8988T (cell line): ENCODE measurements around the gene MARK1.

ENCODE experiments used
- DNase-seq: peaks from one replicate; pipeline ENCODE4 v3.0.0; 2011

MARK1 gene

DNA sequence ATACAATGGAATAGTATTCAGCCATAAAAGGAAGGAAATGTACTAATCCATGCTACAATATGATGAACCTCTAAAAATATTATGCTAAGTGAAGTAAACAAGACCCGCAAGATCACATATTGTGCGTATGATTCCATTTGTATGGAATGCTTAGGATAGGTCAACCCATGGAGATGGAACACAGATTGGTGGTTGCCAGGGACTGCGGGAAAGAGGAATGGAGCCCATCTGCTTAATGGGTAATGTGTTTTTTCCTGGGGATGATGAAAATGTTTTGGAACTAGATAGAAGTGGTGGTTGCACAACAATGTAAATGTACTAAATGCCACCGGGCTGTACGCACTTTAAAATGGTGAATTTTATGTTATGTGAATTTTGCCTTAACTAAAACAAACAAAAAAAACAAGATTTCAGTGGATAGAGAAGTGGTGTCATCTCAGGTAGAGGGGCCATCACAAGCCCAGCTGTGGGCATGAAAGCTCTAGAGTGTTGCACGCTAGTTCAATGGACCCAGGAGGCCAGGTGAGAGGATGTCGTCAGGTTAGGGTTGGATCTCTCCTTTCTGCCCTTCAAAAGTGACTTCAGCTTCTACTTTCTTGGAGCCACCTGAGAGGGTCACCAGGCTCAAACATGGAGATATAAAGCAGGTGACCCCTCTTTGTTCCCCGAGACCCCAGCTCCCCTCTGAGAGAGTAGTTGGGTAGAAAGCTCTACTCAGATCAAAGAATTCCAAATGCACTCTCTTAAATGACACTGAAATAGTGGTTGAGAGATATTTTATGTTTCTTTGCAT lies 164.7 kb downstream of the MARK1 start:
- no peak for DNase-seq

DNA sequence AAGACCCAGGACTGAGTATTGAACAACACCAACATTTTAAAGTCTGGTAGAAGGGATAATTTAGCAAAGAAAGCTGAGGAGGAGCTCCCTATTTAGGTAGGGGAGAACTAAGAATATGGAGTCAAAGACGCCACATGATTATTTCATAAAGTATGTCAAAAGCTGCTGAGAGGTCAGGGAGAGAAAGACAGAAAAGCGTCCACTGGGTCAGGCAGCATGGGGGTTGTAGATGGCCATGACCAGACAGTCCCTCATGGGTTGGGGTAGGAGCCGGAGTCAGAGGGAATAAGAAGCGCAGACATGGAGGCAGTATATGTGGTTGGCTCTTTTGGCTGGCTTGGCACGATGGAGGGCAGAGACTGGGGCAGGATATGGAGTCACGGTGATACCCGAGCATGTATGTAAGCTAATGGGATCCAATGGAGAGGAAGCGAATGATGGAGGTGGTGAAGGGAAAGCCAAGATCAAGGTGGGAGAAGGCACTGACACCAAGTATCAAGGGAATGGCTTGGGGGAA lies 167.0 kb downstream of the MARK1 start:
- DNase-seq: no peak

DNA sequence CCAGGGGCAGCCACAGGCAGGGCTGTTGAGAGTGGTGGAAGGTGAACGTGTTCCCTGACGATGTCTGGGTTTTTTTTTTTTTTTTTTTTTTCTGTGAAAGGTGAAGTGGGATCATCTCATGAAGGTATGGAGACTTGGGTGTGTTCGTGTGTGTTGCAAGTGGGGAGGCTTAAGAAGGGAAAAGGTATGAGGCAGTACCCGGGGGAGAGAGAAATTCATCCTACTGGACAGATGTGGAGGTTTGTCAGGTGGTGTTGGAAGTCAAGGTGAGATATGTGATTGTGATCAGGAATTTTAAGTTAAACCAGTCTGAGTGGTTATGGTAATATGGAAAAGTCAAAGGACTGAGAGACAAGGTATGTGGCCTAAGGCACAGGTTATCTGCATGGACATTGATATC lies 167.5 kb downstream of the MARK1 start:
- no peak for DNase-seq

DNA sequence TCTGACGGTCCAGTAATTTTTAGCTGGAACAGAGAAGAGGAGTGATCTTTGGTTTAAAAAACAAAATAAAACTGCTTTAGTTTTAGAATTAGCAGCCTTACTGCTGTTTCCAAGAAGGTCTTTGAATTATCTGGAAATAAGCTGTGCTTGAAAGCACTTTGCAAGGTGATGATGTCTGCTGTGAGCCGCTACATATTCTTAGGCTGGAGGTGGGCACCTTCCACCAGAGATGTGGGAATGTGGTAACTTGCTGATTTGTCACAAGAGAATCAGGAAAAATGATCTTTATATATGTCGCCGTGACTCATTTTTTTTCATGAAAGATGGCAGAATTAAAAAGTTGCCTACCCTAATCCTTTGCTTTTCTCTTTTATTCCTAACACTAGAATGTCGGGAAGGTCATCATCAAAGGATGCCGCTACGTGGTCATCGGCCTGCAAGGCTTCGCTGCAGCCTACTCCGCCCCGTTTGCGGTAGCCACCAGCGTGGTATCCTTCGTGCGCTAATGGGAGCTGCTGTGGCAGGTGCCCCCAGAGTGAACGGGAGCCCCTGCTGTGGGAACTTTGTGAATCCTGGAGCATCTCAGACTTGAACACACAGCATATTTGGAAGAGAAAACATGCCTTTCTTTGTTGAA lies 168.4 kb downstream of the MARK1 start:
- no peak for DNase-seq

- no peak for DNase-seq
These were observed 168.9 kb downstream of the MARK1 start for GRCh38 chr1:220696863-220697231.

DNA sequence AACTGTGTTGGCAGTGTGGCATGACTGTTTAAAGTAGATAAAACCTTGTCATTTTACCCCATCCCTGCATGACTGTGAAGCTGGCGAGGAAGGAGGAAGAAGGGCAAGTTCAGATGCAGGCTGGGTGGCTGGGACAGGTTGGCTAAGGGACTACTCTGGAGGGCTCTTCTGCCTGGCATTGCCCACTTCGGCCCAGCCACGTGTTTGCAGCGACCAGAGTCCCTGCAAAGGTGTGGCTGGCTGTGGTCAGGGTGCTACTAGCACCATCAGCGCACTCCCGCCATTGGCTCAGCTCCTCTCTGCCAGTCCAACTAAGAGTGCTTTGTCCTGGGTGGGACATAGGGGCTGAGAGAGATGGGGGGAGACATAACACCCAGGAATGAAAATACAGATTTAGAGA lies 169.4 kb downstream of the MARK1 start:
- DNase-seq: no peak

GRCh38 chr1:220698607-220699016 lies 170.7 kb downstream of the MARK1 start:
- no peak for DNase-seq

DNA sequence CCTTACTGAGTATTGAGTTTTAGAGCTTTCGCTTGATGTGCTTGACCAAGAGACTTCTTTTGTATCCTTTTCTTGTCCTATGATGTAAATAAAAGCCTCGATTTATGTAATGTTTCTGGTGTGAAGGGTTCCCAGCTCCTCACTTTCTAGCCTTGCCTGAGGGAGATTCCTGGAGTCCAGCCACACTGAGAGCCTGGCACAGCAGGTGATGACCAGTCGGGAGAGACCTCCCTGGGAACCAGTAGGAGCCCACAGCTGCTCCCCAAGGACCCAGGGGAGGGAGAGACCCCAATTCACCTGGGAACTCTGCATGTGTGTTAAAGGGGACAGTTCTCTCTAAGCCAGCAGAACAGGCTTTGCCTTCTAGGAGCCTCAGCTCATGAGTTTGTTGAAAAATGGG lies 171.1 kb downstream of the MARK1 start:
- no peak for DNase-seq

GRCh38 chr1:220700556-220701179 lies 172.7 kb downstream of the MARK1 start:
- no peak for DNase-seq

DNA sequence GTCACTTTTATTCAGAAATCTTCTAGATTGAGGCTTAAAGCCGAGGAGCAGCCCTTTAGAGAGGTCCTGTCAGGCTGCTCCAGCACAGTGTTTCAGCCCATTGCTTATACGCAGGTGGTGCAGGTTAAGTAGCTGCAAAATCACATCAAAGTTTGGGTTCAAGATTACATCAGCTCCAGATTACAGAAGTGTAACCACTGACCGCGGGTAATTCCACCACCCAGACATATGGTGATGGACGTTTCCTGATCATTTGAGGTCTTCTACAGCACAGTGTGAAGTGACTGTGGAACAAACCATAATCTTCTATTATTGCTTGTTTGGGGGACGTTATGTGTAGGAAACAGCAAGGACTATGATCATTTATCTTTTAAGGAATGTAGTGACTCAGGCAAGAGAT lies 174.0 kb downstream of the MARK1 start:
- DNase-seq: no peak

DNA sequence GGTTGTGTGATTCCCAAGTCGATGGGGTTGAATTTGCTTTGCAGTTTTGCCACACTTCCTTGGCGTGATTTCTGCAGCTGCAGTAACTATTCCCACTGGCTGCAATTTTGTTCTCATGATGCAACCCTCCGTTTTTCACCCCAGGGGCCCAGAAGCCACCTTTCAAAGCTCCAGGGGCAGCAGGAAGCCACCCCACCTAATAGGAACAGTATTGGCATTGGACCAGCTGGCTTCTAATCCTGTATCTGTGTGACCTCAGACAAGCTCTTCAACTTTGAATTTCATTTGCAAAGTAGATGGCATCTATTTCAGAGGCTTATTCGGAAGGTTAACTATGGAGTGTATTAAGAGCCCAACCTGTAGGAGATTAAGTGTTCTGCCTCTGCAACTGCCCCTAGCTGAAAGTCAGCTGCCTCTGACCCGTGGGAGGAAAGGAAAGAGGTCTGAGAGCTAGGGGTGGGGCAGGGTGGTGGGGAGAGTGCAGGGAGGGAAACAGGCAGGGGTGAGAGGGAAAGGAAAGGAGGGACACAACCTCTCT lies 174.9 kb downstream of the MARK1 start:
- no peak for DNase-seq

- no peak for DNase-seq
These were observed 175.4 kb downstream of the MARK1 start for GRCh38 chr1:220703305-220703704.

GRCh38 chr1:220705782-220706181 lies 177.8 kb downstream of the MARK1 start:
- no peak for DNase-seq

GRCh38 chr1:220706480-220706879 lies 178.5 kb downstream of the MARK1 start:
- no peak for DNase-seq

- DNase-seq: no peak
These were observed 179.2 kb downstream of the MARK1 start for GRCh38 chr1:220707160-220707559.

- DNase-seq: no peak
These were observed 180.3 kb downstream of the MARK1 start for GRCh38 chr1:220708244-220708643.

DNA sequence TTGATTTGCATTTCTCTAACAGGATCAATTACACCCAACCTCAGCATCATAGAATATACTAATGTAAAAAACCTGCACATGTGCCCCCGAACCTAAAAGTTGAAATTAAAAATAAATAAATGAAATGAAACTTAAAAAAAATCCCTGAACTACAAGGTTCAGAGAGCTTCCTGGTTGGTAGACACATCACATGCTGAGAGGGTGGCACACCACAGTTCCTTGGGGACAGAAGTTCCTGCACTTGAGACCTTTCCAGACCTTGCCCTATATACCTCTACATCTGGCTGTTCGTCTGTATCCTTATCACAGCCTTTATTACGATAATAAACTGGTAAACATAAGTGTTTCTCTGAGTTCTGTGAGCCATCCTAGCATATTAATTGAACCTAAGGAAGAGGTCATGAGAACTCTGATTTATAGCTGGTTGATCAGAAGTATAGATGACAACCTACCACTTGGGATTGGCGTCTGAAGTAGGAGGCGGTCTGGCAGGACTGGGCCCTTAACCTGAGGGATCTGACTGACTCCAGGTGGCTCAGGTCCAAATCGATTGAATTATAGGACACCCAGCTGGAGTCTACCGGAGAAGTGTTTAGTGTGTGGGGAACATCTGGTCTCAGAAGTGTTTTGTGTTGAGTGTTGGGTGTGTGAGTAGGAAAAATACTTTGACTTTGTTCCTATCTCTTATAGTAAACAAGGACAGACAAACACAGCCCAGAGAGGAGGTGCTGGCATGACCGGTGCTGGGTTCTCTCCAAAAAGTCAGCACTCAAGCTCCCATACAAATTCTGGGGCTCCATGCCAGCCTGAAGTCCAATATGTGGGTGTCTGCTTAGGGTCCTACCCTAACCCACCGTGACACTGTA lies 181.2 kb downstream of the MARK1 start:
- DNase-seq: no peak

- no peak for DNase-seq
These were observed 182.4 kb downstream of the MARK1 start for GRCh38 chr1:220710333-220710732.

DNA sequence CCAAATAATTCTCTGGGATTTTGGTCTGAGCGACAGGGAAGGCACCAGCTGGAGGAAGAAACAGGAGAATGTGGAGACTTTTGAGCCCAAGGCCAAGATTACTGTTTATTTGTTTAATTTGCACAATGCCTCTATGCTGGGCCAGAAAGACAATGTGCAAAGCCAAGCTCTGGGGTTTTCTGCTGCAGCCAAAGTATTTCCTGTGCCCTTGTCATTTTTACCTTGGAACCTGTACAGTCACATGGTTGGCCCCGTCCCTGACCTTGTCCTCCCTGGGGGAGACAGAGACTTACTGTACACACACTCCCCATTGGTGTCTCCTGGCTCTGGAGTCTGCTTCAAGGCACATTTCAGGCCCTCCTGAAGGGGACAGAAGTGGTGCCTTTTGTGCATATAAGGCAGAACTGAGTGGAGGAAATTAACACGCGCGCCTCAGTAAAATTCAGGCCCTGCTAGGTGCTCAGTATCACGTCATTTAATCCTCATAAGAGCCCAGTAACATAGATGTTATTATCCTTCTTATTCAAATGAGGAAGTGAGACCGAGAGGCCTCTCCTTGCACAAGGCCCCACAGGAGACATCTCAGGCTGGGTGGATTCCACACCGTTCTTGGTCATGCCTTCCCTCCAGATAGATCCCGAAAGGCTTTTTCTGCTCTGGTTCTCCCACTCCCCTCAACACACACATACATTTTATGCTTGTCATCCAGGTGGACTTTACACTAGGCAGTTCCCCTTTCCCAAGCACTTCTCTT lies 183.3 kb downstream of the MARK1 start:
- DNase-seq: no peak
